H9 (cell line): ENCODE results near the gene C16orf74. TPM values are rescaled to one million over a fixed set of nuclear protein-coding genes. Genes with fewer than 3 reads are reported as not detected.

Experiments
- DNase-seq: peaks from one replicate; pipeline ENCODE4 v3.0.0-alpha.2; 2017
- H2AFZ ChIP-seq: one replicate; pipeline ENCODE4 v1.6.1; 2013; ENCODE audit warnings: mild to moderate bottlenecking, low read length, control low read depth, moderate library complexity
- H2AK5ac ChIP-seq: 2 replicates; pipeline ENCODE4 v1.6.1; 2013; ENCODE audit warnings: low read length, control low read depth, mixed read lengths; ENCODE audit not compliant: insufficient read length
- H2BK120ac ChIP-seq: one replicate; pipeline ENCODE4 v1.6.1; 2013; ENCODE audit warnings: low read depth, mild to moderate bottlenecking, low read length, control low read depth, inconsistent platforms; ENCODE audit not compliant: poor library complexity, severe bottlenecking
- H2BK12ac ChIP-seq: 2 replicates; pipeline ENCODE4 v1.6.1; 2013; ENCODE audit warnings: low read length, control low read depth, mixed read lengths, low read depth; ENCODE audit not compliant: insufficient read length
- H2BK15ac ChIP-seq: 2 replicates; pipeline ENCODE4 v1.6.1; 2013; ENCODE audit warnings: low read depth, low read length, control low read depth
- H2BK20ac ChIP-seq: one replicate; pipeline ENCODE4 v1.6.1; 2013; ENCODE audit warnings: low read depth, mild to moderate bottlenecking, low read length, control low read depth, inconsistent platforms; ENCODE audit not compliant: poor library complexity, severe bottlenecking
- H2BK5ac ChIP-seq: 2 replicates; pipeline ENCODE4 v1.6.1; 2013; ENCODE audit warnings: low read length, control low read depth, mixed read lengths; ENCODE audit not compliant: insufficient read length
- H3K14ac ChIP-seq: 2 replicates; pipeline ENCODE4 v1.6.1; 2013; ENCODE audit warnings: low read length, control low read depth; ENCODE audit not compliant: insufficient read depth
- H3K18ac ChIP-seq: 2 replicates; pipeline ENCODE4 v1.6.1; 2013; ENCODE audit warnings: low read depth, mild to moderate bottlenecking, mixed read lengths, low read length, control low read depth; ENCODE audit not compliant: insufficient read length
- H3K23ac ChIP-seq: 2 replicates; pipeline ENCODE4 v1.6.1; 2013; ENCODE audit warnings: low read length, control low read depth, mixed read lengths, low read depth; ENCODE audit not compliant: insufficient read length
- H3K23me2 ChIP-seq: 2 replicates; pipeline ENCODE4 v1.6.1; 2013; ENCODE audit warnings: low read depth, mild to moderate bottlenecking, mixed read lengths, low read length, control low read depth; ENCODE audit not compliant: insufficient read length, poor library complexity, severe bottlenecking
- H3K27ac ChIP-seq: 2 replicates; pipeline ENCODE4 v1.5.1; 2013; ENCODE audit warnings: low read length, control low read depth, mixed read lengths, low read depth; ENCODE audit not compliant: insufficient read length
- H3K27me3 ChIP-seq: 2 replicates; pipeline ENCODE4 v1.6.1; 2013; ENCODE audit warnings: low read length, control low read depth, inconsistent platforms; ENCODE audit not compliant: insufficient read depth
- H3K4ac ChIP-seq: 2 replicates; pipeline ENCODE4 v1.6.1; 2013; ENCODE audit warnings: low read depth, mild to moderate bottlenecking, control low read depth, inconsistent platforms, low read length, moderate library complexity
- H3K4me1 ChIP-seq: 2 replicates; pipeline ENCODE4 v1.6.1; 2013; ENCODE audit warnings: low read length, control low read depth, inconsistent platforms; ENCODE audit not compliant: insufficient read depth
- H3K4me2 ChIP-seq: 2 replicates; pipeline ENCODE4 v1.6.1; 2013; ENCODE audit warnings: low read length, control low read depth, mixed read lengths; ENCODE audit not compliant: insufficient read length, insufficient read depth
- H3K56ac ChIP-seq: 2 replicates; pipeline ENCODE4 v1.6.1; 2013; ENCODE audit warnings: low read depth, mild to moderate bottlenecking, mixed read lengths, low read length, control low read depth; ENCODE audit not compliant: insufficient read length
- H3K79me1 ChIP-seq: 2 replicates; pipeline ENCODE4 v1.6.1; 2013; ENCODE audit warnings: low read depth, mild to moderate bottlenecking, moderate library complexity, low read length, control low read depth, inconsistent platforms; ENCODE audit not compliant: insufficient read depth, poor library complexity, severe bottlenecking
- H3K79me2 ChIP-seq: 2 replicates; pipeline ENCODE4 v1.6.1; 2013; ENCODE audit warnings: low read length, control low read depth, inconsistent platforms; ENCODE audit not compliant: insufficient read depth
- H3K9ac ChIP-seq: 2 replicates; pipeline ENCODE4 v1.6.1; 2013; ENCODE audit warnings: low read length, control low read depth, mixed read lengths; ENCODE audit not compliant: insufficient read length; ENCODE audit errors: extremely low read depth
- H3K9me3 ChIP-seq: one replicate; pipeline ENCODE4 v1.6.1; 2013; ENCODE audit warnings: low read depth, low read length, inconsistent platforms; ENCODE audit not compliant: control insufficient read depth
- H3T11ph ChIP-seq: one replicate; pipeline ENCODE4 v1.6.1; 2013; ENCODE audit warnings: mild to moderate bottlenecking, low read length, control low read depth, inconsistent platforms
- H4K20me1 ChIP-seq: one replicate; pipeline ENCODE4 v1.6.1; 2013; ENCODE audit not compliant: control insufficient read depth, insufficient read length, insufficient read depth
- H4K5ac ChIP-seq: 2 replicates; pipeline ENCODE4 v1.6.1; 2013; ENCODE audit warnings: low read depth, mild to moderate bottlenecking, mixed read lengths, low read length, control low read depth; ENCODE audit not compliant: insufficient read length
- H4K8ac ChIP-seq: replicated peaks from 2 replicates; pipeline ENCODE4 v1.6.1; 2013; ENCODE audit warnings: low read length, control low read depth, mixed read lengths, low read depth; ENCODE audit not compliant: insufficient read length
- H4K91ac ChIP-seq: 2 replicates; pipeline ENCODE4 v1.6.1; 2013; ENCODE audit warnings: low read depth, mild to moderate bottlenecking, moderate library complexity, mixed read lengths, low read length, control low read depth; ENCODE audit not compliant: insufficient read length
- H3K27ac Mint-ChIP-seq, 3 experiments: 2 replicates in 2 of 3; 3 replicates in 1 of 3; pipeline ENCODE4 v1.8.0; 2020 to 2021; ENCODE audit warnings: mixed read lengths in 3 of 3, mild to moderate bottlenecking in 1 of 3, moderate library complexity in 1 of 3
- H3K27me3 Mint-ChIP-seq: 2 replicates; pipeline ENCODE4 v1.8.0; 2021; ENCODE audit warnings: low read depth, mild to moderate bottlenecking, moderate library complexity, mixed read lengths
- H3K36me3 Mint-ChIP-seq, 3 experiments: 2 replicates in 2 of 3; 3 replicates in 1 of 3; pipeline ENCODE4 v1.8.0; 2020 to 2021; ENCODE audit warnings: low read depth in 3 of 3, mixed read lengths in 3 of 3; ENCODE audit not compliant: insufficient read depth in 1 of 3
- H3K4me1 Mint-ChIP-seq, 2 experiments: 2 replicates each; pipeline ENCODE4 v1.8.0; 2020; ENCODE audit warnings: mixed read lengths in 2 of 2
- H3K4me3 Mint-ChIP-seq, 2 experiments: 2 replicates in 1 of 2; 3 replicates in 1 of 2; pipeline ENCODE4 v1.8.0; 2020 to 2021; ENCODE audit warnings: mild to moderate bottlenecking in 2 of 2, mixed read lengths in 2 of 2, moderate library complexity in 1 of 2
- H3K9me3 Mint-ChIP-seq, 2 experiments: 2 replicates in 1 of 2; 3 replicates in 1 of 2; pipeline ENCODE4 v1.8.0; 2020; ENCODE audit warnings: mild to moderate bottlenecking in 2 of 2, mixed read lengths in 2 of 2, moderate library complexity in 1 of 2
- whole genome bisulfite sequencing: extraction: QIAGEN DNeasy Blood & Tissue Kit; methylation state at CpG from one replicate; pipeline ENCODE4 v1.1.7; 2013; ENCODE audit warnings: missing lambda C conversion rate, low lambda C conversion rate, mixed read lengths; ENCODE audit not compliant: insufficient read length; ENCODE audit errors: extremely low coverage; 5-methylcytosine and 5-hydroxymethylcytosine counted together
- total RNA-seq: library from RNA; stranded (reverse); gene quantifications from 2 replicates; pipeline ENCODE4 v1.2.1, GENCODE V29; 2021
- TF ChIP-seq, protein P1 (sequence below): fragments of 200-600 bp; sonication (generic); conservative IDR thresholded peaks from 3 replicates; pipeline ENCODE4 v1.8.0; 2021; ENCODE audit warnings: antibody characterized with exemption, mild to moderate bottlenecking

Gene C16orf74
- total RNA-seq, 1 experiment from 2014 or later: 5.6 TPM

DNA sequence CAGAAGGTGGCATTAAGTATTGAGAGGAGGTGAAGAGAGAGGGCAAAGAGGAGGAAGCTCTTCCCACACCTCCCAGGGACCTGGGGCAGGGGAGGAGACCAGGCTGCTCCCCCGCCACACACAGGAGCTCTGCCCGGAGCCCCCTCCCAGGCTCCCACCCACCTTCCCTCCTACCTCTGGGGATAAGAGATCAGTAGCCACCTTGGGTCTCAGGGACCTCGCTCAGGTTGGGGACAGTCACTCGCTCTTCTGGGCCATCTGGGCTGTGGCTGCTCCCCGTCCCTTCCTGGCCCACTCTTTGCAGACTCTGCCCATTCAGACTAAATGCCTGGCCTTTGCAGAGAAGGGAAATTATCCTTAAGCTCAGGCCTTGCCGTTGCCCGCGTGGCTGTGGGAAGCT is 14.9 kb upstream of the C16orf74 start:
- Histone ChIP-seq H3K4me2 (no peak overlapping the region), H3K79me2 (no peaks in the 10 kb centered on the region), H4K91ac (no peak overlapping the region), H3K9me3 (no peaks in the 10 kb centered on the region), H3K23me2 (no peaks in the 10 kb centered on the region), H3K27ac (no peak overlapping the region), H4K20me1 (no peaks in the 10 kb centered on the region), H3K23ac (no peak overlapping the region), H3K56ac (no peak overlapping the region), H4K5ac (no peak overlapping the region), H2BK20ac (no peak overlapping the region), H3K27me3 (no peaks in the 10 kb centered on the region), H3T11ph (no peak overlapping the region), H2BK12ac (no peak overlapping the region), H3K18ac (no peak overlapping the region), H2BK5ac (no peak overlapping the region), H2BK15ac (no peak overlapping the region), H2BK120ac (no peak overlapping the region), H2AK5ac (no peak overlapping the region), H3K9ac (no peak overlapping the region), H4K8ac (no peak overlapping the region), H3K4ac (no peak overlapping the region), H3K4me1 (peaks cover 3% of the 10 kb centered on the region; the same call in 1 of the 2 replicates), H2AFZ (no peak overlapping the region), H3K79me1 (no peaks in the 10 kb centered on the region), H3K14ac (no peak overlapping the region)
- no peak overlapping the region; a peak in 1 of 5 replicates for H3K4me3 Mint-ChIP-seq
- H3K36me3 Mint-ChIP-seq: peaks cover 0 to 4% (median 0%) of the 10 kb centered on the region in 3 experiments; a peak in 3 of 7 replicates
- TF ChIP-seq, protein P1, sequence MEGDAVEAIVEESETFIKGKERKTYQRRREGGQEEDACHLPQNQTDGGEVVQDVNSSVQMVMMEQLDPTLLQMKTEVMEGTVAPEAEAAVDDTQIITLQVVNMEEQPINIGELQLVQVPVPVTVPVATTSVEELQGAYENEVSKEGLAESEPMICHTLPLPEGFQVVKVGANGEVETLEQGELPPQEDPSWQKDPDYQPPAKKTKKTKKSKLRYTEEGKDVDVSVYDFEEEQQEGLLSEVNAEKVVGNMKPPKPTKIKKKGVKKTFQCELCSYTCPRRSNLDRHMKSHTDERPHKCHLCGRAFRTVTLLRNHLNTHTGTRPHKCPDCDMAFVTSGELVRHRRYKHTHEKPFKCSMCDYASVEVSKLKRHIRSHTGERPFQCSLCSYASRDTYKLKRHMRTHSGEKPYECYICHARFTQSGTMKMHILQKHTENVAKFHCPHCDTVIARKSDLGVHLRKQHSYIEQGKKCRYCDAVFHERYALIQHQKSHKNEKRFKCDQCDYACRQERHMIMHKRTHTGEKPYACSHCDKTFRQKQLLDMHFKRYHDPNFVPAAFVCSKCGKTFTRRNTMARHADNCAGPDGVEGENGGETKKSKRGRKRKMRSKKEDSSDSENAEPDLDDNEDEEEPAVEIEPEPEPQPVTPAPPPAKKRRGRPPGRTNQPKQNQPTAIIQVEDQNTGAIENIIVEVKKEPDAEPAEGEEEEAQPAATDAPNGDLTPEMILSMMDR: no peak
- no peak for DNase-seq
- H3K4me1 Mint-ChIP-seq: peaks cover 25 to 41% of the 10 kb centered on the region in 2 experiments
- peak overlapping the region in 2 of 3 experiments; percentile 3 to 69; a peak in 1 of 7 replicates for H3K27ac Mint-ChIP-seq
- no peaks in the 10 kb centered on the region for H3K9me3 Mint-ChIP-seq
- peaks cover 5% of the 10 kb centered on the region for H3K27me3 Mint-ChIP-seq
- no CpG with 5 or more reads among the region's 8 CpGs for WGBS
